A549 (cell line): ENCODE measurements around the gene SLC35E1.

Source experiments
- BHLHE40 ChIP-seq: IDR thresholded peaks from 2 replicates; pipeline ENCODE4 v1.6.1; 2012; ENCODE audit warnings: low read depth, low read length, inconsistent platforms
- CHD2 ChIP-seq: fragments of 150-350 bp; IDR thresholded peaks from 2 replicates; pipeline ENCODE4 v1.6.1; 2014; ENCODE audit warnings: low read length; ENCODE audit not compliant: partially characterized antibody
- FOXS1 ChIP-seq: fragments of 250-450 bp; sonication (Bioruptor Pico); IDR thresholded peaks from 2 replicates; pipeline ENCODE4 v1.5.0; 2020; ENCODE audit warnings: mild to moderate bottlenecking, moderate library complexity
- HDAC2 ChIP-seq: fragments of 200-600 bp; sonication (generic); IDR thresholded peaks from 2 replicates; pipeline ENCODE4 v1.6.1; 2016
- NFE2L2 ChIP-seq: fragments of 150-350 bp; conservative IDR thresholded peaks from 2 replicates; pipeline ENCODE4 v1.6.1; 2014; ENCODE audit warnings: low read length
- POLR2A ChIP-seq: IDR thresholded peaks from 2 replicates; pipeline ENCODE4 v1.6.1; 2012; ENCODE audit warnings: mild to moderate bottlenecking, low read length
- RFX5 ChIP-seq: fragments of 450-650 bp; IDR thresholded peaks from 2 replicates; pipeline ENCODE4 v1.7.1; 2014; ENCODE audit warnings: antibody characterized with exemption, mild to moderate bottlenecking, moderate library complexity
- RNF2 ChIP-seq: fragments of 200-600 bp; sonication (generic); IDR thresholded peaks from 2 replicates; pipeline ENCODE4 v1.6.1; 2016; ENCODE audit warnings: low read depth, mild to moderate bottlenecking, antibody characterized with exemption, moderate library complexity, borderline replicate concordance
- SMC3 ChIP-seq: fragments of >200 bp; sonication (Bioruptor Twin); formaldehyde crosslinking; IDR thresholded peaks from 3 replicates; pipeline ENCODE4 v1.6.1; 2018; ENCODE audit warnings: inconsistent platforms
- TF ChIP-seq, protein P1 (sequence below): fragments of >200 bp; sonication (Bioruptor Twin); formaldehyde crosslinking; IDR thresholded peaks from 3 replicates; pipeline ENCODE4 v1.5.1; 2016
- TF ChIP-seq, protein P2 (sequence below): fragments of 150-350 bp; IDR thresholded peaks from 2 replicates; pipeline ENCODE4 v1.6.1; 2014; ENCODE audit warnings: low read depth, mild to moderate bottlenecking, low read length
- TF ChIP-seq, protein P3 (sequence below): fragments of 200-600 bp; sonication (generic); IDR thresholded peaks from 2 replicates; pipeline ENCODE4 v1.6.1; 2016; ENCODE audit warnings: antibody characterized with exemption, mild to moderate bottlenecking, moderate library complexity
- TF ChIP-seq, protein P4 (sequence below): IDR thresholded peaks from 2 replicates; pipeline ENCODE4 v1.6.1; 2012

DNA sequence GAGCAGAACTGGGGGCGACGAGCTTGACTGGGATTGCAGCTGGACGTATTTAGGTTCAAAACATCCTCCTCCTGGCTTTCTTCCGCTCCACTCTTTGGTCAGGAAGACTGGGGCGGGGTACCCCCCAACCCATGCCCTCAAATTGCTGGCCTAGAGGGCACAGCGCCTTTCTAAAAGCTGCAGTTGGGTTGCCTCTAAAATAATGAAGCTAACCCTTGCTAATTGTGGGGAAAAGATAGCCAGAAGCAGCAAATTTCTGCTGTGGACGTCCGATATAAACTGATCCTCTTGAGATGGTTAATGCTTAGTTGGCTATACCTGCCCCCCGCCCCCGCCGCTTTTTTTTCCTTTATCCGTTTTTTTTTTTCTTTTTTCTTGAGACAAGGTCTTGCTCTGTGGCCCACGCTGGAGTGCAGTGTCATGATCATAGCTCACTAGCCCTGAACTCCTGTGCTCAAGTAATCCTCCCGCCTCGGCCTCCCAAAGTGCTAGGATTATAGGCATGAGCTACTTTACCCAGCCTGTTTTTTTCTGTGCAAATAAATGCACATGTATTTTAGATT lies 29.2 kb downstream of the SLC35E1 start:
- TF ChIP-seq HDAC2: no peak
- TF ChIP-seq RNF2: no peak
- TF ChIP-seq RFX5: no peak
- TF ChIP-seq, protein P1, sequence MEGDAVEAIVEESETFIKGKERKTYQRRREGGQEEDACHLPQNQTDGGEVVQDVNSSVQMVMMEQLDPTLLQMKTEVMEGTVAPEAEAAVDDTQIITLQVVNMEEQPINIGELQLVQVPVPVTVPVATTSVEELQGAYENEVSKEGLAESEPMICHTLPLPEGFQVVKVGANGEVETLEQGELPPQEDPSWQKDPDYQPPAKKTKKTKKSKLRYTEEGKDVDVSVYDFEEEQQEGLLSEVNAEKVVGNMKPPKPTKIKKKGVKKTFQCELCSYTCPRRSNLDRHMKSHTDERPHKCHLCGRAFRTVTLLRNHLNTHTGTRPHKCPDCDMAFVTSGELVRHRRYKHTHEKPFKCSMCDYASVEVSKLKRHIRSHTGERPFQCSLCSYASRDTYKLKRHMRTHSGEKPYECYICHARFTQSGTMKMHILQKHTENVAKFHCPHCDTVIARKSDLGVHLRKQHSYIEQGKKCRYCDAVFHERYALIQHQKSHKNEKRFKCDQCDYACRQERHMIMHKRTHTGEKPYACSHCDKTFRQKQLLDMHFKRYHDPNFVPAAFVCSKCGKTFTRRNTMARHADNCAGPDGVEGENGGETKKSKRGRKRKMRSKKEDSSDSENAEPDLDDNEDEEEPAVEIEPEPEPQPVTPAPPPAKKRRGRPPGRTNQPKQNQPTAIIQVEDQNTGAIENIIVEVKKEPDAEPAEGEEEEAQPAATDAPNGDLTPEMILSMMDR: no peak
- no peak for TF ChIP-seq POLR2A
- TF ChIP-seq NFE2L2: no peak
- TF ChIP-seq, protein P2, sequence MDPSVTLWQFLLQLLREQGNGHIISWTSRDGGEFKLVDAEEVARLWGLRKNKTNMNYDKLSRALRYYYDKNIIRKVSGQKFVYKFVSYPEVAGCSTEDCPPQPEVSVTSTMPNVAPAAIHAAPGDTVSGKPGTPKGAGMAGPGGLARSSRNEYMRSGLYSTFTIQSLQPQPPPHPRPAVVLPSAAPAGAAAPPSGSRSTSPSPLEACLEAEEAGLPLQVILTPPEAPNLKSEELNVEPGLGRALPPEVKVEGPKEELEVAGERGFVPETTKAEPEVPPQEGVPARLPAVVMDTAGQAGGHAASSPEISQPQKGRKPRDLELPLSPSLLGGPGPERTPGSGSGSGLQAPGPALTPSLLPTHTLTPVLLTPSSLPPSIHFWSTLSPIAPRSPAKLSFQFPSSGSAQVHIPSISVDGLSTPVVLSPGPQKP: no peak
- TF ChIP-seq, protein P3, sequence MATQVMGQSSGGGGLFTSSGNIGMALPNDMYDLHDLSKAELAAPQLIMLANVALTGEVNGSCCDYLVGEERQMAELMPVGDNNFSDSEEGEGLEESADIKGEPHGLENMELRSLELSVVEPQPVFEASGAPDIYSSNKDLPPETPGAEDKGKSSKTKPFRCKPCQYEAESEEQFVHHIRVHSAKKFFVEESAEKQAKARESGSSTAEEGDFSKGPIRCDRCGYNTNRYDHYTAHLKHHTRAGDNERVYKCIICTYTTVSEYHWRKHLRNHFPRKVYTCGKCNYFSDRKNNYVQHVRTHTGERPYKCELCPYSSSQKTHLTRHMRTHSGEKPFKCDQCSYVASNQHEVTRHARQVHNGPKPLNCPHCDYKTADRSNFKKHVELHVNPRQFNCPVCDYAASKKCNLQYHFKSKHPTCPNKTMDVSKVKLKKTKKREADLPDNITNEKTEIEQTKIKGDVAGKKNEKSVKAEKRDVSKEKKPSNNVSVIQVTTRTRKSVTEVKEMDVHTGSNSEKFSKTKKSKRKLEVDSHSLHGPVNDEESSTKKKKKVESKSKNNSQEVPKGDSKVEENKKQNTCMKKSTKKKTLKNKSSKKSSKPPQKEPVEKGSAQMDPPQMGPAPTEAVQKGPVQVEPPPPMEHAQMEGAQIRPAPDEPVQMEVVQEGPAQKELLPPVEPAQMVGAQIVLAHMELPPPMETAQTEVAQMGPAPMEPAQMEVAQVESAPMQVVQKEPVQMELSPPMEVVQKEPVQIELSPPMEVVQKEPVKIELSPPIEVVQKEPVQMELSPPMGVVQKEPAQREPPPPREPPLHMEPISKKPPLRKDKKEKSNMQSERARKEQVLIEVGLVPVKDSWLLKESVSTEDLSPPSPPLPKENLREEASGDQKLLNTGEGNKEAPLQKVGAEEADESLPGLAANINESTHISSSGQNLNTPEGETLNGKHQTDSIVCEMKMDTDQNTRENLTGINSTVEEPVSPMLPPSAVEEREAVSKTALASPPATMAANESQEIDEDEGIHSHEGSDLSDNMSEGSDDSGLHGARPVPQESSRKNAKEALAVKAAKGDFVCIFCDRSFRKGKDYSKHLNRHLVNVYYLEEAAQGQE: no peak
- TF ChIP-seq CHD2: no peak
- no peak for TF ChIP-seq BHLHE40
- TF ChIP-seq, protein P4, sequence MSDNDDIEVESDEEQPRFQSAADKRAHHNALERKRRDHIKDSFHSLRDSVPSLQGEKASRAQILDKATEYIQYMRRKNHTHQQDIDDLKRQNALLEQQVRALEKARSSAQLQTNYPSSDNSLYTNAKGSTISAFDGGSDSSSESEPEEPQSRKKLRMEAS: no peak
- no peak for TF ChIP-seq SMC3
- no peak for TF ChIP-seq FOXS1 (CRISPR knock-in tag)
